Measurements from ENCODE around the gene CD8B.

Gene CD8B

DNA sequence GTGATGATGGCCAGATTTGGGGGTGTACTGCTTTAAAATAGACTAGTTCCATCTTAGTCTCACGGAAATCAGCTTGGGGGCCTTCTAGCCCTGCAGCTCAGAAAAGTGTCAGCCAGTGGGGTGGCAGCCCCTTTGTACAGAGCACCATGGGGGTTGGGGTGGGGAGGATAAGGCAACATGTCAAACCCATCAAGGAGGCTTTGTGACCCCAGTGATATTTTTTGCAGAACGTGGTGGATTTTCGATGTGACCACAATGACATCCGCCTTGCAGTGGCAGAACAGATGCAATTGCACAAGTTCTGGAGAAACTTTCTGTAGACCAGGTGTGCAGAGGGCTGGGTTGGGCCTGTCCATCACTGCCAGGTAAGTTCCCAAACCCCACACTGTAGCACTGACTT is 67.9 kb downstream of the CD8B start:
- DNase-seq = no peak

DNA sequence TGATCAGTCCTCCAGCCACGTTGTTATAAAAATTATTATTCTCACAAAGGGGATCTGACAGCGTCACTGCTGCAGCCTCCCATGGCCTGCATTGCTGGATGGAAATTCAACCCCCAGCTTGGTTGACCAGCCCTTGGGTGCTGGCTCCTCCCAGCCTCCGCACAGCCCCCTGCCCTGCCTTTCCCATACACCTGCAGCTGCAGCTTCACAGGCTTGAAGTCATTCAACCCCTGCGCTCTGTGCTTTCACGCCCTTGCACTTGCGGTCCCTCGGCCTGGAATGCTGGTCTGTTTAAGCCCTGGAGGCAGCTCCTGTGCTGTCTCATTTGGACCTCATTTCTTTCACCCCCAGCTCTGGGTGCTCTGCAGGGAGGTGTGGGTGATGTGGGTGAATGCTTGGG is 70.1 kb downstream of the CD8B start:
- no peak for DNase-seq

DNA sequence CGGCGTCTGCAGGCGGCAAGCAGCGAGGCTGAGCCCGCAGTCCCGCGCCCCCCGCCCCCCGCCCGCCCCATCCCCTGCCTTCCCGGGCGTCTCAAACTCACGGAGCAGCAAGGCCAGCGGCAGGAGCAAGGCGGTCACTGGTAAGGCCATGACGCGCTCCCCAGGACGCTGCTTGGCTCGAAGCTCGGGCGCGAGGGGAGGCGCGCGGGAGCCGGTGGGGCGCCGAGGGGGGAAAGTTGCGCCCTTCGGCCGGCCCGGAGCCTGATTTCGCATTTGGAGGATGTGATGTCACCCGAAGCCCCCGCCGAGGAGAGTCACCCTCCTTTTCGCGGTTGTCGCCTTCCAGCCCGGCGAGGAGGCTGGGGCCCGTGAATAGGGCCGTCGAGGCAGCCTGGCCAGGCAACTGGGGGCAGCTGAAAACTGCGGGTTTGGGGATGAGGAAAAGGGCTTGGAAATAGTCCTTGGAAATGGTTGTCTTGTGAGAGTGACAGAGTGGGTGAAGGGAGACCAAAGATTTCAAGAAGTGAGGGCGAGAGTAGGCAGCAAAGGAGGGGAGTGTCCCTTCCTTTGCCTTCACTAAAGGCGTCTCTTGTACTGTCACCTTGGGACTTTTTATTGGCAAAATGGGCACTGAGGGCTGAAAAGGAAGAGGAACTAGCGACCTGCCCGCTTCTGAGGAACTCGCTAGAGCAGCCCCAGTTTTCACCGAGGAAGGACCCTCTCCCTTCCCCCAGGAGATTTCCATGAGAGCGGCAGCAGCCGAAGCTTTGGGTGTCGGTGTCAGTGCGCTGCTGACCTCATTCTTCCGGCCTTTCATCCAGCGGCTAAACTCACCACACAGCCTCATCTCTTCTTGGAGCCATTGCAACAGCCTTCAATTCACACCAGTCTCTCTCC is 70.8 kb downstream of the CD8B start, which contains the start of gene CD8A:
Gene CD8A (minus strand): TSS at position 238 of the 897 bp plus-strand sequence. CDS start 88 bp downstream, at position 150.
- no peak for DNase-seq

DNA sequence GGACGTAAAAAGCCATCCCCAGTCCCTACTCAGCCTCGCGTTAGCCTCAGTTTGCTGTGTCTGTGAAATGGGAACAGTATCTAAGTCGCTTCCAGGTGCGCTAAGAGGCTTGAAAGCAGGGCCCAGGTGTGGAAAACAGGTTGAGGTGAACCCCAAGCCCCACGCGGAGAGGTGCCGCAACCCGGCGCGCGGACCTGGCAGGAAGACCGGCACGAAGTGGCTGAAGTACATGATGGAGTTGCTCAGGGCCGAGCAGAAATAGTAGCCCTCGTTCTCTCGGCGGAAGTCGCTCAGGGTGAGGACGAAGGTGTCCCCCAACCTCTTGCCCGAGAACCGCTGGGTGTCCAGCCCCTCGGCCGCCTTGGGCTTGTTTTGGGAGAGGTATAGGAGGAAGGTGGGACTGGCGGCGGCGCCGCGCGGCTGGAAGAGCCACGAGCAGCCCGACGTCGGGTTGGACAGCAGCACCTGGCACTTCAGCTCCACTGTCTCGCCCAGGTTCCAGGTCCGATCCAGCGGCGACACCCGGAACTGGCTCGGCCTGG is 71.5 kb downstream of the CD8B start:
- no peak for DNase-seq

DNA sequence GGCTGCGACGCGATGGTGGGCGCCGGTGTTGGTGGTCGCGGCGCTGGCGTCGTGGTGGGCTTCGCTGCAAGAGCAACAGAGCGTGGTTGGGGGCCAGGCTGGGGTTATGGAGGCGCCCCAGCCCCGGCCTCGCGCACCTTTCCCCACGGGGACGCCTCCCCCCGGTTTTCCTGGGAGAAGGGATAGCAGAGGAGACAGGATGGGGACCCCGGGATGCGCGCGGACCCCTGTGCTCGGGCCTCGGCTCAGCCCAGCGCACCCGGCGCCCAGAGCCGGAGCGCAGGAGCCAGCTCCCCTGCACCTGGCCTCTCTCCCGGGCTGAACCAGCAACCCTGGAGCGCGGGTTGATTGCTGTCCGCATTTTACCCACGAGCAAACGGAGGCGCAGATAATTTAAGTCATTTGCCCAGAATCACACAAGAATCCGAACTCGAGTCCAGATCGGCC is 72.0 kb downstream of the CD8B start:
- DNase-seq = no peak

DNA sequence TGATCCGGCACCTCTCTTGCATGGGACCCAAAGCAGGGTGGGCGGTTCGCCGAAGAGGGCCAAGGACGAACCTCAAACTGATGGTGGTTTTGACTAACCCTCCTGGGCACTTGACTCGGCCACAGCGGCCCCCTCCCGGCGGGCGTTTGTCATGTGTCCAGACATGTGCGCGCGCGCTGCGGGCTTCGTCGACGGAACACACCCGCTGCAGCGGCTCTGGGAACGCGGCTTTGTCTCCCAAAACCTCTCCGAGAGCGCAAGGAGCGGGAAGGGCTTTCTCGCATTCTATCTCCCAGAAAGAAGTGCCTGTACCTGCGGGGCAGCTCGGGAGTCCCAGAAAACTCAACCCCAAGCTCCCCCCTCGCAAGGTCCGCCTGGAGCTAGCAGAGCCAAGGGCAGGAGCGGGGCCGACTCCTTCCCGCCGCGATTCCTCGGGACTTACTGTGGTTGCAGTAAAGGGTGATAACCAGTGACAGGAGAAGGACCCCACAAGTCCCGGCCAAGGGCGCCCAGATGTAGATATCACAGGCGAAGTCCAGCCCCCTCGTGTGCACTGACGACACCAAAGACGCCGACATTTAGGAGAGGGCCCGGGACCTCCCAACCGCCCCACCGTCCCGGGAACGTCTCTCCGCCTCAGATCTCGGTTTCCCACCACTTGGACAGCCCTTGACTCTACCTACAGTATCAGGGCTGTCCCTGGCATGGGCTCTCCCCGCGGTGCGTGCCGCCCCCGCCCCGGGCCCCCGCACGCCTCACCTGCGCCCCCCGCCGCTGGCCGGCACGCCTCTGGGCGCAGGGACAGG is 72.6 kb downstream of the CD8B start:
- DNase-seq = no peak

DNA sequence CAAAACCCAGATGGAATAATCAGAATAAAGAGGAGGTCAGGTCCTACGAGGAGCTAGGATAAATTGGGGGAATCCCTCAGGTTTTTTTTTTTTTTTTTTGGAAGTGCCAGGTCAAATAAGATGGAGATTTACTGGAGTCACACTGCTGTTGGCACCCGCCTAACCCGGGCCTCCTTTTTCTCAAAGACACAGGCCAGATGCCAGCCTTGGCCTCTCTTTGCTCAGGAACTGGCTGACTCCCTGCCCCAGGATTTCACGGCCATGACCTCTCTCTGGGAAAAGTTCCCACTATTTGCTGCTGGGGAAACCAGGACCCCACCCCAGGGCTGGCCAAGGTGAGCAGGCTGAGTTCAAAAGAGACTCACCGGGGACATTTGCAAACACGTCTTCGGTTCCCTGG is 73.5 kb downstream of the CD8B start:
- no peak for DNase-seq

DNA sequence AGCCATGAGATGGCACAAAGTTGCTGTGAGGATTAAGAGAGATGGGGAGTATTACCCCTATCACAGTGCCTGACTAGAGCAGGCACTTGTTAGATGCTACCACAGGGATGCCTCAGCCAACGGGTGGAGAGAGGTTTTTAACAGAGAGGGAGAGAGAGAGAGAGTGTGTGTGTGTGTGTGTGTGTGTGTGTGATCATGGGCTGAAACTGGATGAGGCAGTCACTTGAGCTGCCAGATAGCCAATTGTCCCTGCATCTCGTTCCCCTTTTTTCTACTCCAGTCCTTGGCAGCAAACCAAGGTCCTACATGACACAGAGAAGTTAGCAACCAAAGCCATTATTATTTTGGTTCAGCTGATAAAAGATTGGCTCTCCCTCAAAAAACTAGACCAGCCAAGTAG is 74.0 kb downstream of the CD8B start:
- DNase-seq = no peak

DNA sequence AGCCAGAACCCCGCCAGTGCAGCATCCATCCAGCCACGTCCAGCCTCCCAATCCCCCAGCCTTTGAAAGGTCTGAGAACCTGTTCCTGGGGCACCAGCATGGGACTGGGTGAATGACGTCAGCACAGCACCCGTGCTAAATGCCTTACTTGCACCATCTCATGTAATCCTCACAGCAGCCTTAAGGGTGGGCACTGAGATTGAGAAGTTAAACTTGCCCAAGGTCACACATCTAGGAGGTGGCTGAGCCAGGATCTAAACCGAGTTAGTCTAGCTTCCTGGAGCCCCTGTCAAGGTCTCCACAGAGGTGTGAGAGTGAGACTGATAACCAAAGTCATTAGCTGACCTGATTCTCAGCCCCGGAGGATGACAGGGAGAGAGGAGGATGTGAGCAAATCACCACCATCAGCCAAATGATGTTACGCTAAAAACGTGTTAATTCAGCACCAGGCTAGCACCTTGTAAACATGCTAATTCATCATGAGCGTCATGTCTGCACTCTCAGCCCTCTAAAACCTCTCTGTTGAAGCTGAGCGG is 75.6 kb downstream of the CD8B start:
- DNase-seq = no peak

DNA sequence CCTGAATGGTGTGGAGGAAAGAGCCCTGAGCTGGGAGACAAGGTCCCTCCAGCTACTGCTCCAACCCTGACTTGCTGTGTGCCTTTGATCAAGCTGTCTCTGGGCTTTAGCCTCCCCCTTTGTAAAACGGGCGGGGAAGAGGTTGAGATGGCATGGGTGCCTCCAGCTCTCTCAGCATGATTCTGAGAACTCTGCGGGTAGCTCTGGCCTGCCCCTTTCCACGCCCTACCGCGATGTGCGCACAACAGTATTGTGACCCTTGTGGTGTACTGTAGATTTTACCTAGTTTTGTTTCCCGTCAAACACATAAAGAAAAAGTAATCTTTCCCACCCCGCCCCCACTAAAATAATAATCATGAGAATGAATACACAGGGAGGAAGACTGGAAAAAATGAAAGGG is 76.2 kb downstream of the CD8B start:
- no peak for DNase-seq

DNA sequence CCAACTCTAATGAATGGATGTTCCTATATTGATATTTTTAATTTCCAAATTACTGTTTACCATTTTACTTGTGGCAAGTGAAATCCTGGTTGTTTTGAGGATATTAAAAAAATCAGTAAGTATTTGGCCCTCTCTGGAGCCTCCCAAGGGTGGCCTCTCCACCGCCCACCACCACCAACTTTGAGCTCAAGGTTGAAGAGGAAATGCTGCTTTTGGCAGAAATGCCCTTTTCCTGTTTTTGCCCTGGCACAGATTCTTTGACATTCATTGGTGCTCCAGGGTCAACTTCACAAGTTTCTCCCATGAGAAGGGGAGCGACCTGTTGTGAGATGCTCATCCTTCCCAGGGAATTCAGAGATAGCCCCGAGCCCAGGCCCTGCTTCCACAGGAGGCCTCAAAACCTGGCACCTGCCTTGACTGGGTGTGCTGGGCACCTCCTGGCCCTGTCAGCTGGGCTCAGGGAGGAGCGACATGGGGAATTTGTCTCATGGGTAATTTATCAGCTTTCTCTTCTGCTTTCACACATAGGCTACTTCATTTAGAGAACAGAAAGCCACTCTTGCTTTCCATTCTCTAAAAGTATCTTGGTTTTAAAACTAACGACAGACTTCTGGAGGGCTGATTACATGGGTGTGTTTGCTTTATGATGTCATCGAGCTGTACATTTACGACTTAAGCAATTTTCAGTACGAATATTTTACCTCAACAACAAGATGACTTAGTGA is 77.9 kb downstream of the CD8B start:
- DNase-seq = no peak

DNA sequence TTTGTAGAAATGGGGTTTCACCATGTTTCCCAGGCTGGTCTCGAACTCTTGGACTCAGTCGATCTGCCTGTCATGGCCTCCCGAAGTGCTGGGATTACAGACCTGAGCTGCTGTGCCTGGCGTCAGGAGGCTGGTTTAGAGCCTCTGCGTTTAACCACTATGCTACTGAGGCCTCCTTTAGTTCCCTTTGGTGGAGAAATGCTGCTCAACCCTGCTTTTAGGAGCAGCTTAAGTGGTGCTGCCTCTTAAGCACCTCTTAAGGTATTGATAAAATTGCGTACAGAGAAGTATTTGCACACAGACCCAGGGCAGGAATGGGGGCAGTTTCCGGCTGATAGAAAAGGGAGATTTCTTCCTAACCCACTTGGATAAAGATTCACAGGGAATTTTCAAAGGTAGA is 78.9 kb downstream of the CD8B start:
- no peak for DNase-seq

DNA sequence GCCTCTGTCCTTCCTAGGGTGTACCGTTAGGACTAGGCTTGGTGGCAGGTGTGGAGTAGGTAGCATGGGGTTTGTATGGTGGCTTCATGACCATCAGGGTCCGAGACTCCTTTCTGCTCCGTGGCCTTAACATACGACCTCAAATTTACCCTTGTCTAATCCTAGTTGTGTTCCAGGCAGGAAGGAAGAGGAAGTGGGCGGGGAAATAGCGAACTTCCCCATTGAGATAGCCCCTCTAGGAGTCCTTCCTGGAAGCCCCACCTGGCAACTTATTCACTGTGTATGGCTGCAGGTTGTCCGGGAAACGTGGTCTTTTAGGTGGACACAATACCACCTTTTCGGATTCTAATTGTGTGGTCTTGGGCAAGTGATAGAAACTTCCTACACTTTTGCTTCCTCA is 80.3 kb downstream of the CD8B start:
- no peak for DNase-seq

DNA sequence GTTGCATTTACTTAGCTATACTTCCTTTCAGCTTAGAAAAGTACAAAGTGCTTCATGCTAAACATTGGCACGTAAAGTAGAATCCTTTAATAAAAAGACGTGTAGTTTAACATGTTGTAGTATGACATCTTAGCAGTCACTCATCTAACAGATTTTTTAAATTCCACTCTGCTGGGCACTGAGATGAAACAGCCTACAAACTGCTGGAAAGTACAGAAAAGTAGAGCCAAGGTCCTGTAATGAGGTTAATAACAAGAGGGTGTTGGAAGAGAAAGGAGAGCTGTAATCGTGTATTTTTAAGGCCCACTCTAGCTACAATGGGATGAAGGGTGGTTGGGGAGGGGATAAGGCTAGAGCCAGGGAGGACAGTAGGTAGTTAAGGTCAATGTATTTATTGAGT is 81.7 kb downstream of the CD8B start:
- DNase-seq = no peak

DNA sequence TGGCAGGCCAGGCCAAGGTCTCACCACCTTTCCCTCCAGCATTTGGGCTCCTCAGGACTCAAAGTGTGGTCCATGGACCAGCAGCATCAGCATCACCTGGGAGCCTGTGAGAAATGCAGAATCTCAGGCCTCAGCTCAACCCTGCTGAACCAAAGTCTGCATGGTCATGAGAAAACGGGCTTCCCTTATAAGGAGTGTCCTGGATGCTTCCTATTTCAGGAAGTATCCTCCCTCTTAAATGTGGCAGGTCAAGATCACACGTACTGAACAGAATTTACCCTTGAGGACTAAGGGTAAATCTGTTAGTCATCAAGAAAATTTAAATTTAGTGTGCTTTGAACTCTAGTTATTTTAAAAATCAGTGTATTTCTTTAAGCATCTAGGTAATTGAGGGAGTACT is 82.7 kb downstream of the CD8B start:
- DNase-seq = no peak

DNA sequence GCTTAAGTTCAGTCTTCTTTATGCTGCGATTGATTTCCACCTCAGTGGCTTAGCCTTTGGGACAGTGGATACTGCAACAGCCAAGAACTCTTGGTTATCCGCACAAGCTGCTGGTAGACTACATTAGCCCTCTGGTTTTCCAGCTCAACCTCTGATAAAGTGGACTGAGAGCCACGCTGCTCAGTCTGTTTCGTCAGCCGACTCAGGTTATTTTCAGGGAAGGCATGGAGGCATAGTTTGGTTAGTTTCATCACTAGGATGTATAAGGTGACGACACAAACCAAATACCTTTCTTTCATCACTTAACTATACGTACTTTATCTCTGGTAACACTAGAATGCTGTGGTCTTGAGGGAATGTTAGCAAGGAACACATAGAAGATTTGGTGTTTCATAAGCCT is 85.2 kb downstream of the CD8B start:
- DNase-seq = no peak

DNA sequence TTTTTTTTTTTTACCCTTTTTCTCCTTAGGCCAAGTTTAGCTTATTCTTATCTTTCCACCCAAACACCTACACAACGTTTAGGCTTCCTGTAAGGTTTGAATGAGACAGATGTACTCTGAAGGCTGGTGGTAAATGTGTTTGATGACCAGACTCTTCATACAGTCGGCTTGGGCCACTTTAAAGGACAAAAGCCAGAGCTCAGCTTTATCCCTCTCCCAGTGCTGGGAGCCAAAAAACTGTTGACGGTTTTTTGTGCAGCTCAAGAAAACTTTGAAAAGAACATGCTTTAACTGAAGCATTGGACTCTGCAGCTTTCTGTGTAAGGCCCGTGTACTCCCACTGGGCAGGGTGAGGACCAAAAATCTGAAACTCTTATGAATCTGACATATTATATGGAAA is 86.3 kb downstream of the CD8B start:
- DNase-seq = no peak

DNA sequence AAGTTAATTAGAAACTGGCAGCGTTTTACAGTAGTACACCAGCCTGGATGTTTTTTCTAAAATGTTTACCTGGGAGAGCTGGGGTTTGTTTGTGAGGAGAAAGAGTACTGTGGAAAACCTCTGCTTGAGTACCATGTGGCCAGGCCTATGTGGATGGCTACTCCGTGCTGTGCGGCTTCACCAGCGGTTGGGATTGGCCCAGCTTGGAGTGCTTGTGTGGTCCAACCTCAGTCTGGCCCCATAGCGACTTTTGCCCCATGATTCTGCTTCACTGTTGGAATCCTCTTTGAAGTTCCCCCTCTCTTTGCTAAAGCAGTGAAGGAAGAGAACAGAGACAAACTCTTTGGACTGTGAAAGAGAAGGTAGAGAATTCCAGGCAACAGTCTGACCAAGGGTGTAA is 86.8 kb downstream of the CD8B start:
- DNase-seq = no peak

DNA sequence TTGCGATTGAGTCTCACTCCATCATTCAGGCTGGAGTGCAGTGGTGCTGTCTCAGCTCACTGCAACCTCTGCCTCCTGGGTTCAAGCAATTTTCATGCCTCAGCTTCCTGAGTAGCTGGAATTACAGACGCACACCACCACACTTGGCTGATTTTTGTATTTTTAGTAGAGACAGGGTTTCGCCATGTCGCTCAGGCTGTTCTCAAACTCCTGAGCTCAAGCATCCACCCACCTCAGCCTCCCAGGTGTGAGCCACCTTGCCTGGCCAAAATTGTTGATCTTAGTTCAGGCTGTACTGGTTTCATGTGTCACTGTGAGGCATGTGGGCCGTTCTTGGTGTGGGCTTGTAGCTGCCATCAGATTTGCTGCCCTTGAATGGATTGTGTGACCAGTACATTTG is 89.1 kb downstream of the CD8B start:
- no peak for DNase-seq

DNA sequence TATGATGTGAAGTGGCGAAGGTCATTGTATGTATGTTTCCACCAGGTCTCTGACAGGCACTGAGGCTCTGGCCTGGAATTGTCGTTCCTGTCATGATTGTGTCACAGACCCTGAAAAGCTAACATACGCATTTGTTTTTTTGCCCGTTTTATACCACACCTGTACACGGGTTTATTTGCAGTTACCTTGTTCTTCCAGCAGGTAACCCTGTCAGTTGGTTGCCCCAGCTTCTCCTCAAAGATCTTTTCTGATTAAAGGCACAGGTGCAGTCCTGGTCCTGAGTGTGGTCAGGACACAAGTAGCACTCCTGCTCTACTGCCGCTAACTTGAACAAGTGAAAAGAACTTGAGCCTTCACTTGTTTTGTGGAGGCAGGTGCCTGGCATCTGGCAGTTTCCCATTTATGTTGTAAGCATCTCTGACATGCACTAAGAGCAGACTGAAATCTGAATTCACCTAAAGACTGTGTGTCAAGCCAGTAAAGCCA is 90.8 kb downstream of the CD8B start:
- no peak for DNase-seq

DNA sequence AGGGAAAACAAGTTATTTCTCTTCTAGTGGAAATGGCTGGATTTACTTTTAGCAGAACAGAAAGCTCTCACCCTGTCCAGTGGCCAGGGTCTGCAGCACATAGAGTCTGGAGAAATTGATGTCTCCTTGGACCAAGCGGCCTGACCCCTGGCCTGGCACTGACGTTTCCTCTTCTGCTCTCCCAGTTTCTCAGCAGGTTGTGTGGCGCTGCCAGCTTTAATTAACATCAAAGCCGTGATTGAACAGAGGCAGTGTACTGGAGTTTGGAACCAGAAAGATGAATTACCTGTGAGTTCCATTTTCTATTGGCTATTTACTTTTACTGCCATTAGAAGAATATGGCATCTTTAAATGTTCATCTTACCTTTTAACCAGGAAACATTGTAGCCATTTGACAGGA is 91.8 kb downstream of the CD8B start:
- DNase-seq = no peak

DNA sequence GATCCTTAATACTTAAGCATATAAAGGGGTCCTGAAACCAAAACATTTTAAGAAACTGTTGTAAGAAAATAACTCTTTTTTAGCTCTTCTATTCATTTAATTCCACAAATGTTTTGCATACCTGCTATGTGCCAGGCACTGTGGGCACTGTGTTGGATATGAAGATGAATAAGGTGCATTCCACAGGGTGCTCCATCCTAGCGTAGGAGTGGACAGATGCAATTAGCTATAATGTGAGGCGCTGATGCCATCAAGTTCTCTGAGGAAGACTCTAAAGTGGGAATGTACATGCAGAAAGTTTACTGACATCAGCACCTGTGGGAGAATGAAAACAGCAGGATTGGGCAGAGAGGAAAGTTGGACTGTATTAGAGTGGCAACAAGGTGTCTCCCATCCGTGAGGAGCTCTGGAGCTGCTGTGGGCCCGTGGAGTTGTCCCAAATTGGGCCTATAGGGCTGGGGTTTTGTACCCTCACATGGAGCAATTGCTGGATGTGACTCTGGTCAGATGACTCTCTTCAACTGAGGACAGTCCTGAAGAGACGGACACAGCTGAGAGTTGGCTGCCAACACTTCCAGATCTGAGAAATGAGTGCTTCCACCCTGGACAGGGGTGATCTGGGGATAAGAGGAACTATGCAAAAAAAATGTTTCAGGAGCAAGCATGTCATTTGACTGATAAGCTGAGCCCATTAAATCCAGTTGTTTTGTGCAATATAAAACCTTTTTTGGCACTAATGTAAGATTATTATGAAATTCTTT is 93.3 kb downstream of the CD8B start:
- DNase-seq = no peak
